ENCODE results near the gene TXNL4B. TPM values are rescaled to one million over a fixed set of nuclear protein-coding genes. Genes with fewer than 3 reads are reported as not detected.

TXNL4B gene
- polyA plus RNA-seq, 3 donors: 6.4 to 10.9 (median 7.0) TPM

DNA sequence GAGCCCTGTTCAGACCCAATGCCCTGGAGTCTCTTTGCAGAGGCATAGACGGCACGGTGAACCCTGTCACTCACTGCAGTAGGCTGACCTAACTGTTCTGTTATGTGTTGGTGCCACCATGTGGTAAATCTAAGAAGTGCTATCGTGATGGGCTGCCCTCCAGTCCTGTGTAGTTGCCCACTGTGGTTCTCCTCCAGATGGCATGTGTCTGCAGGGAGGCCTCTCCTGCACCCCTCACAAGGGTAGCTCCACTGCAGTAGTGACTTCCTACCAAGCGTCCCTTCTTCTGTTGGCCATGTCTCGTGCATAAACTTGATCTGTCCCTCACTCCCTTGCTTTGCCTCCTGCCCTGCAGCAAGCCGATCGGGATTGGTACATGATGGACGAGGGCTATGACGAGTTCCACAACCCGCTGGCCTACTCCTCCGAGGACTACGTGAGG is 6.0 kb upstream of the TXNL4B start:
- no peaks in the 10 kb centered on the region for H3K9me3 ChIP-seq (replicated peaks in 1 of 2; ENCODE audit: control insufficient read depth in 1 of 2, insufficient read depth in 1 of 2, low read length in 2 of 2)
- TF ChIP-seq, protein P1, sequence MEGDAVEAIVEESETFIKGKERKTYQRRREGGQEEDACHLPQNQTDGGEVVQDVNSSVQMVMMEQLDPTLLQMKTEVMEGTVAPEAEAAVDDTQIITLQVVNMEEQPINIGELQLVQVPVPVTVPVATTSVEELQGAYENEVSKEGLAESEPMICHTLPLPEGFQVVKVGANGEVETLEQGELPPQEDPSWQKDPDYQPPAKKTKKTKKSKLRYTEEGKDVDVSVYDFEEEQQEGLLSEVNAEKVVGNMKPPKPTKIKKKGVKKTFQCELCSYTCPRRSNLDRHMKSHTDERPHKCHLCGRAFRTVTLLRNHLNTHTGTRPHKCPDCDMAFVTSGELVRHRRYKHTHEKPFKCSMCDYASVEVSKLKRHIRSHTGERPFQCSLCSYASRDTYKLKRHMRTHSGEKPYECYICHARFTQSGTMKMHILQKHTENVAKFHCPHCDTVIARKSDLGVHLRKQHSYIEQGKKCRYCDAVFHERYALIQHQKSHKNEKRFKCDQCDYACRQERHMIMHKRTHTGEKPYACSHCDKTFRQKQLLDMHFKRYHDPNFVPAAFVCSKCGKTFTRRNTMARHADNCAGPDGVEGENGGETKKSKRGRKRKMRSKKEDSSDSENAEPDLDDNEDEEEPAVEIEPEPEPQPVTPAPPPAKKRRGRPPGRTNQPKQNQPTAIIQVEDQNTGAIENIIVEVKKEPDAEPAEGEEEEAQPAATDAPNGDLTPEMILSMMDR (IDR thresholded peaks at IDR 0.05): peak; percentile 73
- peak overlapping the region in 1 of 2 donors; percentile 28 for H3K27ac ChIP-seq (ENCODE audit: low read depth in 1 of 2, low read length in 2 of 2)
- H3K4me3 ChIP-seq (replicated peaks in 1 of 3; ENCODE audit: low read depth in 2 of 3, low read length in 3 of 3): no peak overlapping the region
- H2AFZ ChIP-seq (ENCODE audit: insufficient read depth, low read depth, low read length, poor library complexity, severe bottlenecking): no peak overlapping the region
- Mint-ChIP-seq H3K9me3 (no peaks in the 10 kb centered on the region), H3K4me3 (no peak overlapping the region), H3K27ac (peak overlapping the region in 2 of 7 donors; percentile 41 to 58), H3K4me1 (peaks cover 10% of the 10 kb centered on the region), H3K27me3 (ENCODE audit: low read depth in 3 of 3) (peaks cover 0 to 2% (median 0%) of the 10 kb centered on the region in 3 donors), H3K36me3 (peaks cover 83 to 86% of the 10 kb centered on the region in 2 donors)
- no peaks in the 10 kb centered on the region for H3K27me3 ChIP-seq (ENCODE audit: control insufficient read depth in 2 of 2, insufficient read depth in 2 of 2, low read length in 2 of 2)
- H3K9ac ChIP-seq (ENCODE audit: insufficient read depth, low read length, poor library complexity, severe bottlenecking): no peak overlapping the region
- H3K4me2 ChIP-seq (replicated peaks; ENCODE audit: extremely low read depth, low read length, poor library complexity, severe bottlenecking): no peak overlapping the region
- H4K20me1 ChIP-seq (ENCODE audit: insufficient read depth, low read length): peaks cover 19% of the 10 kb centered on the region
- H3K36me3 ChIP-seq (replicated peaks in 1 of 2; ENCODE audit: control insufficient read depth in 1 of 2, insufficient read depth in 2 of 2, low read length in 2 of 2): peaks cover 85 to 89% of the 10 kb centered on the region in 2 donors
- 91% methylated on average over 10 of the region's 12 CpGs for WGBS (ENCODE audit: insufficient coverage)
- peaks cover 9 to 11% of the 10 kb centered on the region in 2 donors for H3K4me1 ChIP-seq (ENCODE audit: control insufficient read depth in 1 of 2, insufficient read depth in 2 of 2, low read length in 2 of 2)
- peaks cover 26% of the 10 kb centered on the region for H3K79me2 ChIP-seq (ENCODE audit: insufficient read depth, low read length)
- intact Hi-C loops (cut with micrococcal nuclease): loop anchor here (5.0 to 10.0 kb wide), 2 partner anchors 92 to 205 kb away; partner anchors contain the start of genes DHODH (in 1 of the 2) and IST1 (in 1 of the 2)
- peak; percentile 39 to 59 (median 54) for DNase-seq

DNA sequence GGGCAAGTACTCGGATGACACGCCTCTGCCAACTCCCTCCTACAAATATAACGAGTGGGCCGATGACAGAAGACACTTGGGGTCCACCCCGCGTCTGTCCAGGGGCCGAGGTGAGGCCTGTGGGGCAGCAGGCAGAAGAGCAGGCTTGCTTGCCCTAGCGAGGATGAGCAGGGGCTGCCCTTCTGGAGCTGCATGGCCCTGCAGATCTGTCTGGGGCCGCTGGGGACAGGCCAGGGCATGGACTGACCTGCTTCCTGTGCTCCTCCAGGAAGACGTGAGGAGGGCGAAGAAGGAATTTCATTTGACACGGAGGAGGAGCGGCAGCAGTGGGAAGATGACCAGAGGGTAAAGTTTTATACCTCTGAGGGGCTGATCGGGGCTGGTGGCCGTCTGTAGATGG is 5.5 kb upstream of the TXNL4B start:
- 91% methylated on average over 13 of the region's 15 CpGs for WGBS (ENCODE audit: insufficient coverage)
- H3K27me3 Mint-ChIP-seq (ENCODE audit: low read depth in 3 of 3): peaks cover 0 to 2% (median 0%) of the 10 kb centered on the region in 3 donors
- peak overlapping the region in 1 of 2 donors; percentile 28 for H3K27ac ChIP-seq (ENCODE audit: low read depth in 1 of 2, low read length in 2 of 2)
- peaks cover 31% of the 10 kb centered on the region for H3K79me2 ChIP-seq (ENCODE audit: insufficient read depth, low read length)
- no peak overlapping the region for H2AFZ ChIP-seq (ENCODE audit: insufficient read depth, low read depth, low read length, poor library complexity, severe bottlenecking)
- no peak overlapping the region for H3K9ac ChIP-seq (ENCODE audit: insufficient read depth, low read length, poor library complexity, severe bottlenecking)
- no peaks in the 10 kb centered on the region for H3K9me3 ChIP-seq (replicated peaks in 1 of 2; ENCODE audit: control insufficient read depth in 1 of 2, insufficient read depth in 1 of 2, low read length in 2 of 2)
- no peaks in the 10 kb centered on the region for H3K9me3 Mint-ChIP-seq
- DNase-seq: no peak
- H4K20me1 ChIP-seq (ENCODE audit: insufficient read depth, low read length): peaks cover 19% of the 10 kb centered on the region
- H3K4me3 Mint-ChIP-seq: no peak overlapping the region
- no peaks in the 10 kb centered on the region for H3K27me3 ChIP-seq (ENCODE audit: control insufficient read depth in 2 of 2, insufficient read depth in 2 of 2, low read length in 2 of 2)
- H3K36me3 ChIP-seq (replicated peaks in 1 of 2; ENCODE audit: control insufficient read depth in 1 of 2, insufficient read depth in 2 of 2, low read length in 2 of 2): peaks cover 80 to 84% of the 10 kb centered on the region in 2 donors
- H3K27ac Mint-ChIP-seq: peak overlapping the region in 4 of 7 donors; percentile 23 to 58 (median 31)
- H3K4me3 ChIP-seq (replicated peaks in 1 of 3; ENCODE audit: low read depth in 2 of 3, low read length in 3 of 3): no peak overlapping the region
- peaks cover 14% of the 10 kb centered on the region for H3K4me1 Mint-ChIP-seq
- intact Hi-C loops (cut with micrococcal nuclease): loop anchor here (5.0 to 10.0 kb wide), 2 partner anchors 92 to 204 kb away; partner anchors contain the start of genes DHODH (in 1 of the 2) and IST1 (in 1 of the 2)
- H3K36me3 Mint-ChIP-seq: peaks cover 78 to 82% of the 10 kb centered on the region in 2 donors
- H3K4me1 ChIP-seq (ENCODE audit: control insufficient read depth in 1 of 2, insufficient read depth in 2 of 2, low read length in 2 of 2): peaks cover 13 to 15% of the 10 kb centered on the region in 2 donors
- TF ChIP-seq, protein P1 (IDR thresholded peaks at IDR 0.05): no peak
- H3K4me2 ChIP-seq (replicated peaks; ENCODE audit: extremely low read depth, low read length, poor library complexity, severe bottlenecking): no peak overlapping the region

All from CD14-positive monocyte (primary cell).